GM23338 (cell line): Measurements from ENCODE around the gene NFXL1. TPM values are rescaled to one million over a fixed set of nuclear protein-coding genes. Genes with fewer than 3 reads are reported as not detected.

ENCODE experiments used
- ATAC-seq: fragments of 200-7000 bp; cut with Tn5 transposase; 3 replicates; pipeline ENCODE4 v1.9.1; 2020
- DNase-seq: peaks from one replicate; pipeline ENCODE4 v3.0.0-alpha.2; 2015; ENCODE audit warnings: low spot score
- H2AFZ ChIP-seq: fragments of 200-600 bp; sonication (generic); 2 replicates; pipeline ENCODE4 v1.8.0; 2016; ENCODE audit warnings: antibody characterized with exemption, mild to moderate bottlenecking, moderate library complexity
- H3F3A ChIP-seq: fragments of 200-600 bp; sonication (generic); replicated peaks from 2 replicates; pipeline ENCODE4 v1.8.0; 2017; ENCODE audit warnings: antibody characterized with exemption, mixed run types, low read depth
- H3K27ac ChIP-seq: fragments of 200-600 bp; sonication (generic); 2 replicates; pipeline ENCODE4 v1.6.1; 2016; ENCODE audit warnings: low read depth
- H3K27me3 ChIP-seq: fragments of 200-600 bp; sonication (generic); 2 replicates; pipeline ENCODE4 v1.8.0; 2016; ENCODE audit warnings: mild to moderate bottlenecking, mixed run types, moderate library complexity; ENCODE audit not compliant: insufficient read depth
- H3K36me3 ChIP-seq: fragments of 200-600 bp; sonication (generic); 2 replicates; pipeline ENCODE4 v1.8.0; 2016; ENCODE audit warnings: mild to moderate bottlenecking; ENCODE audit not compliant: insufficient read depth
- H3K4me1 ChIP-seq: fragments of 200-600 bp; sonication (generic); 2 replicates; pipeline ENCODE4 v1.8.0; 2016; ENCODE audit warnings: mild to moderate bottlenecking, moderate library complexity; ENCODE audit not compliant: insufficient read depth
- H3K4me2 ChIP-seq: fragments of 200-600 bp; sonication (generic); 2 replicates; pipeline ENCODE4 v1.7.1; 2017; ENCODE audit warnings: mixed run types
- H3K4me3 ChIP-seq: fragments of 200-600 bp; sonication (generic); 2 replicates; pipeline ENCODE4 v1.6.1; 2016; ENCODE audit warnings: mixed run types
- H3K79me2 ChIP-seq: fragments of 200-600 bp; sonication (generic); replicated peaks from 2 replicates; pipeline ENCODE4 v1.8.0; 2017; ENCODE audit warnings: mild to moderate bottlenecking; ENCODE audit not compliant: insufficient read depth
- H3K9me2 ChIP-seq: fragments of 200-600 bp; sonication (generic); 2 replicates; pipeline ENCODE4 v1.8.0; 2017; ENCODE audit not compliant: insufficient read depth
- H4K20me1 ChIP-seq: fragments of 200-600 bp; sonication (generic); replicated peaks from 2 replicates; pipeline ENCODE4 v1.8.0; 2017; ENCODE audit warnings: mild to moderate bottlenecking; ENCODE audit not compliant: insufficient read depth
- H3K27ac Mint-ChIP-seq: 2 replicates; pipeline ENCODE4 v1.8.0; 2020; ENCODE audit warnings: inconsistent platforms, mild to moderate bottlenecking, moderate library complexity, mixed read lengths
- H3K27me3 Mint-ChIP-seq: 3 replicates; pipeline ENCODE4 v1.8.0; 2022; ENCODE audit warnings: low read depth, mild to moderate bottlenecking, moderate library complexity, mixed read lengths, inconsistent platforms; ENCODE audit not compliant: insufficient read depth, poor library complexity
- H3K36me3 Mint-ChIP-seq: 3 replicates; pipeline ENCODE4 v1.8.0; 2021; ENCODE audit warnings: low read depth, mild to moderate bottlenecking, inconsistent platforms, moderate library complexity, mixed read lengths
- H3K4me1 Mint-ChIP-seq: 3 replicates; pipeline ENCODE4 v1.8.0; 2020; ENCODE audit warnings: mild to moderate bottlenecking, inconsistent platforms, mixed read lengths
- H3K4me3 Mint-ChIP-seq: 3 replicates; pipeline ENCODE4 v1.8.0; 2021; ENCODE audit warnings: moderate library complexity, mild to moderate bottlenecking, inconsistent platforms, mixed read lengths
- H3K9me3 Mint-ChIP-seq: 3 replicates; pipeline ENCODE4 v1.8.0; 2020; ENCODE audit warnings: moderate library complexity, mild to moderate bottlenecking, inconsistent platforms, mixed read lengths
- JUNB ChIP-seq: IDR thresholded peaks from one replicate; pipeline ENCODE4 v1.6.1; 2016; ENCODE audit warnings: antibody characterized with exemption; ENCODE audit not compliant: unreplicated experiment
- NANOG ChIP-seq: IDR thresholded peaks from 2 replicates; pipeline ENCODE4 v1.6.1; 2016; ENCODE audit warnings: antibody characterized with exemption, borderline replicate concordance
- ZNF114 ChIP-seq: fragments of 250-450 bp; sonication (Bioruptor Pico); IDR thresholded peaks from 2 replicates; pipeline ENCODE4 v1.5.0; 2020; ENCODE audit warnings: mild to moderate bottlenecking, moderate library complexity
- ZNF331 ChIP-seq: fragments of 250-450 bp; sonication (Bioruptor Pico); IDR thresholded peaks from 2 replicates; pipeline ENCODE4 v1.5.0; 2020; ENCODE audit warnings: low read depth, mild to moderate bottlenecking, moderate library complexity
- ZNF462 ChIP-seq: fragments of 250-450 bp; sonication (Bioruptor Pico); IDR thresholded peaks from 2 replicates; pipeline ENCODE4 v1.5.0; 2020; ENCODE audit warnings: mild to moderate bottlenecking, moderate library complexity
- polyA plus RNA-seq: library from polyadenylated mRNA; unstranded; fragments of >200 nt; fragmentation: Nextera tagmentation; extraction: Ambion mirVana; gene quantifications from 2 replicates; pipeline ENCODE4 v1.2.1, GENCODE V29; 2016
- total RNA-seq: library from RNA; depleted of rRNA; stranded (reverse); fragments of >200 nt; shearing (Covaris generic); gene quantifications from 2 replicates; pipeline ENCODE4 v1.2.3, GENCODE V29; 2014
- TF ChIP-seq, protein P1 (sequence below), 2 experiments: fragments of 200-600 bp in 1 of 2; sonication (generic) in 1 of 2; conservative IDR thresholded peaks; 2 replicates each; pipeline versions ENCODE4 v1.5.1 to v1.6.1; 2016 to 2017; ENCODE audit warnings: antibody characterized with exemption in 2 of 2, low read depth in 2 of 2, mild to moderate bottlenecking in 2 of 2, moderate library complexity in 1 of 2
- TF ChIP-seq, protein P2 (sequence below): IDR thresholded peaks from one replicate; pipeline ENCODE4 v1.6.1; 2018; ENCODE audit warnings: antibody characterized with exemption; ENCODE audit not compliant: unreplicated experiment

NFXL1 gene
- total and polyA plus RNA-seq, 2 experiments from 2014 or later = 19.4 to 31.7 TPM

DNA sequence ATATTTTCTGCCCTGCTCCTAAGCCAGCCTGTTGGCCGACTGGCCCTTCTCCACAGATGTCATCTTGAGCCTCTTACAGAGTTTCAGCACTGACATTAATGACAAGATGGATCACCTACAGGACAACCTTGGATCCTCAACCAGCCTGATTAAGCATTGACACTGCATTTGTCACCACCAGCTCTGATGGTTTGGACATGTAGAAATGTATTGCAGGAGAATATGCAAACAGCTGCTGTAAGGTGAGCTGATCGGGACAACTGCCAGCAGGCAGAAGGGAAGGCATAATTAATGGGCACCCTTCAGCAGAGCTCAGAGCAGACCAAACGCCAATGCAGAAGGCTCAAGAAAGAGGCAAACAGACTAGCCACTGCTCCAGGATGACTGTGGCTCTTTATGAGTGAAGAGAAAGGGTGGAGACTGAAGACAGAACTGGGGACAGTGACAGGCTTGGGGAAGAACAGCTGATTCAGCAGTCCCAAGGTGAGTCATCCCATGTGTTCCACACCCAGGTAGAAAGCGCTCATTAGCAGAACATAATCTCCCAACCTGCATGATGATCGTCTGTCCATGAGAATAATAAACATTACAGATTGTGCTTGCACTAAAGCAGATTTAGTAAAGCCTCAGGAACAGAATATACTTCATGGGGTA is 83.2 kb downstream of the NFXL1 start:
- Mint-ChIP-seq H3K4me1 (peaks cover 11% of the 10 kb centered on the region), H3K27me3 (peaks cover 4% of the 10 kb centered on the region), H3K4me3 (no peak overlapping the region), H3K36me3 (peaks cover 10% of the 10 kb centered on the region; the same call in 1 of the 3 replicates), H3K9me3 (peaks cover 10% of the 10 kb centered on the region; the same call in 2 of the 3 replicates), H3K27ac (no peak overlapping the region)
- Histone ChIP-seq H3K36me3 (no peaks in the 10 kb centered on the region), H3K27me3 (no peaks in the 10 kb centered on the region), H3K79me2 (no peaks in the 10 kb centered on the region), H3K9me2 (peaks cover 3% of the 10 kb centered on the region; the same call in 1 of the 2 replicates), H2AFZ (no peak overlapping the region), H3K4me2 (no peak overlapping the region), H3F3A (no peaks in the 10 kb centered on the region), H4K20me1 (no peaks in the 10 kb centered on the region), H3K4me3 (no peak overlapping the region), H3K27ac (no peak overlapping the region), H3K4me1 (peaks cover 7% of the 10 kb centered on the region; the same call in 1 of the 2 replicates)
- TF ChIP-seq ZNF114 (CRISPR knock-in tag) (no peak), JUNB (no peak), ZNF331 (CRISPR knock-in tag) (no peak), NANOG (no peak), ZNF462 (CRISPR knock-in tag) (no peak)
- TF ChIP-seq, protein P1, sequence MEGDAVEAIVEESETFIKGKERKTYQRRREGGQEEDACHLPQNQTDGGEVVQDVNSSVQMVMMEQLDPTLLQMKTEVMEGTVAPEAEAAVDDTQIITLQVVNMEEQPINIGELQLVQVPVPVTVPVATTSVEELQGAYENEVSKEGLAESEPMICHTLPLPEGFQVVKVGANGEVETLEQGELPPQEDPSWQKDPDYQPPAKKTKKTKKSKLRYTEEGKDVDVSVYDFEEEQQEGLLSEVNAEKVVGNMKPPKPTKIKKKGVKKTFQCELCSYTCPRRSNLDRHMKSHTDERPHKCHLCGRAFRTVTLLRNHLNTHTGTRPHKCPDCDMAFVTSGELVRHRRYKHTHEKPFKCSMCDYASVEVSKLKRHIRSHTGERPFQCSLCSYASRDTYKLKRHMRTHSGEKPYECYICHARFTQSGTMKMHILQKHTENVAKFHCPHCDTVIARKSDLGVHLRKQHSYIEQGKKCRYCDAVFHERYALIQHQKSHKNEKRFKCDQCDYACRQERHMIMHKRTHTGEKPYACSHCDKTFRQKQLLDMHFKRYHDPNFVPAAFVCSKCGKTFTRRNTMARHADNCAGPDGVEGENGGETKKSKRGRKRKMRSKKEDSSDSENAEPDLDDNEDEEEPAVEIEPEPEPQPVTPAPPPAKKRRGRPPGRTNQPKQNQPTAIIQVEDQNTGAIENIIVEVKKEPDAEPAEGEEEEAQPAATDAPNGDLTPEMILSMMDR (conservative IDR thresholded peaks at IDR 0.05; ENCODE audit: low read depth in 2 of 2) = no peak
- TF ChIP-seq, protein P2, sequence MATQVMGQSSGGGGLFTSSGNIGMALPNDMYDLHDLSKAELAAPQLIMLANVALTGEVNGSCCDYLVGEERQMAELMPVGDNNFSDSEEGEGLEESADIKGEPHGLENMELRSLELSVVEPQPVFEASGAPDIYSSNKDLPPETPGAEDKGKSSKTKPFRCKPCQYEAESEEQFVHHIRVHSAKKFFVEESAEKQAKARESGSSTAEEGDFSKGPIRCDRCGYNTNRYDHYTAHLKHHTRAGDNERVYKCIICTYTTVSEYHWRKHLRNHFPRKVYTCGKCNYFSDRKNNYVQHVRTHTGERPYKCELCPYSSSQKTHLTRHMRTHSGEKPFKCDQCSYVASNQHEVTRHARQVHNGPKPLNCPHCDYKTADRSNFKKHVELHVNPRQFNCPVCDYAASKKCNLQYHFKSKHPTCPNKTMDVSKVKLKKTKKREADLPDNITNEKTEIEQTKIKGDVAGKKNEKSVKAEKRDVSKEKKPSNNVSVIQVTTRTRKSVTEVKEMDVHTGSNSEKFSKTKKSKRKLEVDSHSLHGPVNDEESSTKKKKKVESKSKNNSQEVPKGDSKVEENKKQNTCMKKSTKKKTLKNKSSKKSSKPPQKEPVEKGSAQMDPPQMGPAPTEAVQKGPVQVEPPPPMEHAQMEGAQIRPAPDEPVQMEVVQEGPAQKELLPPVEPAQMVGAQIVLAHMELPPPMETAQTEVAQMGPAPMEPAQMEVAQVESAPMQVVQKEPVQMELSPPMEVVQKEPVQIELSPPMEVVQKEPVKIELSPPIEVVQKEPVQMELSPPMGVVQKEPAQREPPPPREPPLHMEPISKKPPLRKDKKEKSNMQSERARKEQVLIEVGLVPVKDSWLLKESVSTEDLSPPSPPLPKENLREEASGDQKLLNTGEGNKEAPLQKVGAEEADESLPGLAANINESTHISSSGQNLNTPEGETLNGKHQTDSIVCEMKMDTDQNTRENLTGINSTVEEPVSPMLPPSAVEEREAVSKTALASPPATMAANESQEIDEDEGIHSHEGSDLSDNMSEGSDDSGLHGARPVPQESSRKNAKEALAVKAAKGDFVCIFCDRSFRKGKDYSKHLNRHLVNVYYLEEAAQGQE = no peak
- ATAC-seq = no peak
- no peak for DNase-seq
